ENCODE measurements around the gene SLC16A10. TPM values are rescaled to one million over a fixed set of nuclear protein-coding genes. Genes with fewer than 3 reads are reported as not detected.
"Not testable (repeated sequence)": the region's sequence is repeated elsewhere in the genome, so short reads cannot be mapped to it uniquely, and the experiment has no call there.

SLC16A10 gene
- polyA plus RNA-seq, 3 donors, result 0.05 to 0.15 TPM; not detected in 1

DNA sequence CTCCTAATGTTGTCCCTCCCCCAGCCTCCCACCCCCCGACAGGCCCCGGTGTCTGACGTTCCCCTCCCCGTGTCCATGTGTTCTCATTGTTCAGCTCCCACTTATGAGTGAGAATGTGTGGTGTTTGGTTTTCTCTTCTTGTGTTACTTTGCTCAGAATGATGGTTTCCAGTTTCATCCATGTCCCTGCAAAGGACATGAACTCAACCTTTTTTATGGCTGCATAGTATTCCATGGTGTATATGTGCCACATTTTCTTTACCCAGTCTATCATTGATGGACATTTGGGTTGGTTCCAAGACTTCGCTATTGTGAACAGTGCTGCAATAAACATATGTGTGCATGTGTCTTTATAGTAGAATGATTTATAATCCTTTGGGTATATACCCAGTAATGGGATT lies 24.4 kb upstream of the SLC16A10 start:
- WGBS (ENCODE audit: insufficient coverage), result no CpG with 5 or more reads among the region's 5 CpGs
- H3K27ac ChIP-seq (ENCODE audit: low read depth in 1 of 2, low read length in 2 of 2); H3K9ac ChIP-seq (ENCODE audit: insufficient read depth, low read length, poor library complexity, severe bottlenecking); H3K4me1 Mint-ChIP-seq; intact Hi-C loops (cut with micrococcal nuclease); H3K27me3 ChIP-seq (ENCODE audit: control insufficient read depth in 2 of 2, insufficient read depth in 2 of 2, low read length in 2 of 2); H3K9me3 ChIP-seq (replicated peaks in 1 of 2; ENCODE audit: control insufficient read depth in 1 of 2, insufficient read depth in 1 of 2, low read length in 2 of 2); H4K20me1 ChIP-seq (ENCODE audit: insufficient read depth, low read length); H3K4me2 ChIP-seq (replicated peaks; ENCODE audit: extremely low read depth, low read length, poor library complexity, severe bottlenecking); H3K4me3 Mint-ChIP-seq; H3K27ac Mint-ChIP-seq; H2AFZ ChIP-seq (ENCODE audit: insufficient read depth, low read depth, low read length, poor library complexity, severe bottlenecking); H3K4me3 ChIP-seq (replicated peaks in 1 of 3; ENCODE audit: low read depth in 2 of 3, low read length in 3 of 3); DNase-seq; H3K4me1 ChIP-seq (ENCODE audit: control insufficient read depth in 1 of 2, insufficient read depth in 2 of 2, low read length in 2 of 2); H3K79me2 ChIP-seq (ENCODE audit: insufficient read depth, low read length); H3K36me3 ChIP-seq (replicated peaks in 1 of 2; ENCODE audit: control insufficient read depth in 1 of 2, insufficient read depth in 2 of 2, low read length in 2 of 2); H3K36me3 Mint-ChIP-seq; H3K27me3 Mint-ChIP-seq (ENCODE audit: low read depth in 3 of 3): not testable (repeated sequence)
- H3K9me3 Mint-ChIP-seq, result peaks cover 4 to 12% (median 7%) of the 10 kb centered on the region in 7 donors

DNA sequence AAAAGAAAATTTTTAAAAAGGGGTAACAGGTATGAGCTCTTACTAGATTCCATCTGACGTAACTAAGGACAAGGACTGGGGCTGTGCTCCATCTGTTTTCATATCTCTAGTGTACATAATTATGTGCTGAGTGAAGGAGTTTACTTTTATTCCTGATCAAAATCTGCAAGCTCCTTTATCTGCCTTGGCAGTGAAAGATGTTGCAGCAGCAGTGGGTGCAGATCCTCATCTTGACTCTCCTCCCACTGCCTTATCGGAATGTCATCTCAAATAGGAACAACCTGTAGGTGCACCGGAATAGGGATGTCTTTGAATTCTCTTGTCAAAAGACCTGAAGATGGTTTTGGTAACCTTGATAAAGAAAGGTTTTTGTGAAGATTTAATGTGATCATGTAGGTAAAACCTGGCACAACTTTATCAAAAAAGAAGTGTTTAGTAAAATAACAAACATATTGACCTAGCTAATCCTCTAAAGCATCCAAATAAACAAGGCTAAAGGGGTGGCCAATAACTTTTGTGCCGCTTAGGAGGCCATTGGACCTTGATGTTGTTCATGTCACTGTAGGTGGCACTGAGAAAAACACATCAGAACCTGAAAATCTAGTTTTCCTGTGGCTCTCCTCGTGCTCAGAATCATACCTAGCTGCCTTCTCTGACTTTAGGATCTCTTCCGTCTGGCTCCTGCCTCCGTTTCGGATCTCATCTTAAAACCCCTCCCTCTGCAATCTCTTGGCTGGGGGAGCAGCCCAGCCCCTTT lies 19.0 kb upstream of the SLC16A10 start:
- no peaks in the 10 kb centered on the region for H3K9me3 ChIP-seq (replicated peaks in 1 of 2; ENCODE audit: control insufficient read depth in 1 of 2, insufficient read depth in 1 of 2, low read length in 2 of 2)
- intact Hi-C loops (cut with micrococcal nuclease), result no loop called here
- no peak overlapping the region for H3K27ac ChIP-seq (ENCODE audit: low read depth in 1 of 2, low read length in 2 of 2)
- no peaks in the 10 kb centered on the region for H3K79me2 ChIP-seq (ENCODE audit: insufficient read depth, low read length)
- H3K4me1 ChIP-seq (ENCODE audit: control insufficient read depth in 1 of 2, insufficient read depth in 2 of 2, low read length in 2 of 2), result no peaks in the 10 kb centered on the region
- Mint-ChIP-seq H3K27ac (no peak overlapping the region), H3K4me3 (no peak overlapping the region), H3K36me3 (no peaks in the 10 kb centered on the region), H3K27me3 (ENCODE audit: low read depth in 3 of 3) (peaks cover 3 to 7% (median 4%) of the 10 kb centered on the region in 3 donors), H3K4me1 (peaks cover 11% of the 10 kb centered on the region), H3K9me3 (peaks cover 2 to 9% (median 6%) of the 10 kb centered on the region in 7 donors)
- no peaks in the 10 kb centered on the region for H4K20me1 ChIP-seq (ENCODE audit: insufficient read depth, low read length)
- DNase-seq, result no peak
- H3K36me3 ChIP-seq (replicated peaks in 1 of 2; ENCODE audit: control insufficient read depth in 1 of 2, insufficient read depth in 2 of 2, low read length in 2 of 2), result no peaks in the 10 kb centered on the region
- no peaks in the 10 kb centered on the region for H3K27me3 ChIP-seq (ENCODE audit: control insufficient read depth in 2 of 2, insufficient read depth in 2 of 2, low read length in 2 of 2)
- H3K4me2 ChIP-seq (replicated peaks; ENCODE audit: extremely low read depth, low read length, poor library complexity, severe bottlenecking), result no peak overlapping the region
- H3K4me3 ChIP-seq (replicated peaks in 1 of 3; ENCODE audit: low read depth in 2 of 3, low read length in 3 of 3), result no peak overlapping the region
- no peak overlapping the region for H3K9ac ChIP-seq (ENCODE audit: insufficient read depth, low read length, poor library complexity, severe bottlenecking)
- H2AFZ ChIP-seq (ENCODE audit: insufficient read depth, low read depth, low read length, poor library complexity, severe bottlenecking), result no peak overlapping the region
- TF ChIP-seq, protein P1, sequence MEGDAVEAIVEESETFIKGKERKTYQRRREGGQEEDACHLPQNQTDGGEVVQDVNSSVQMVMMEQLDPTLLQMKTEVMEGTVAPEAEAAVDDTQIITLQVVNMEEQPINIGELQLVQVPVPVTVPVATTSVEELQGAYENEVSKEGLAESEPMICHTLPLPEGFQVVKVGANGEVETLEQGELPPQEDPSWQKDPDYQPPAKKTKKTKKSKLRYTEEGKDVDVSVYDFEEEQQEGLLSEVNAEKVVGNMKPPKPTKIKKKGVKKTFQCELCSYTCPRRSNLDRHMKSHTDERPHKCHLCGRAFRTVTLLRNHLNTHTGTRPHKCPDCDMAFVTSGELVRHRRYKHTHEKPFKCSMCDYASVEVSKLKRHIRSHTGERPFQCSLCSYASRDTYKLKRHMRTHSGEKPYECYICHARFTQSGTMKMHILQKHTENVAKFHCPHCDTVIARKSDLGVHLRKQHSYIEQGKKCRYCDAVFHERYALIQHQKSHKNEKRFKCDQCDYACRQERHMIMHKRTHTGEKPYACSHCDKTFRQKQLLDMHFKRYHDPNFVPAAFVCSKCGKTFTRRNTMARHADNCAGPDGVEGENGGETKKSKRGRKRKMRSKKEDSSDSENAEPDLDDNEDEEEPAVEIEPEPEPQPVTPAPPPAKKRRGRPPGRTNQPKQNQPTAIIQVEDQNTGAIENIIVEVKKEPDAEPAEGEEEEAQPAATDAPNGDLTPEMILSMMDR (IDR thresholded peaks at IDR 0.05), result no peak
- 100% methylated on average over 5 of the region's 8 CpGs for whole genome bisulfite sequencing (ENCODE audit: insufficient coverage)

Measured in CD14-positive monocyte (primary cell).